Measurements from ENCODE around the gene GCFC2.
"Not testable (repeated sequence)": the region's sequence is repeated elsewhere in the genome, so short reads cannot be mapped to it uniquely, and the experiment has no call there.

Gene GCFC2

DNA sequence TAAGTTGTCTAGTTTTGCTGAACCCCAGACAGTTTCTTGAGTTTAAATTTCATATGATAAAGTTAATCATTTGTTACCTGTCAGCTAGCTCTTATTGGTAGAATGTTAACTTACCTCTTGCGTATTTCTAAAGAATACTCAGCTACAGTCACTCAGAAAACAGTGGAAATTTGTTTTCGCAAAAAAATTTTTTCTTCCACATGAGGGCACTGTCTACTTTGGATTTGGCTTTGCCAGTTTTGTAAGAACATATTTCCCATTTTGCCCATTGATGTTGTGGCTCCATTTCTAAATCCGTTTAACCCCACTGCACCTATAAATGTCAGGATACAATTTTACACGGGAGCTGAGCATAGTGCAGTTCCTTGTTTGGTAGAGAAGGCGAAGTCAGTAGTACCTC is 19.1 kb upstream of the GCFC2 start:
- ChIA-PET CTCF (interaction anchor here (0.9 to 1.0 kb wide), 2 partner anchors 8 to 53 kb away, joined by 3 read pairs; no protein-coding TSS in a partner anchor), POLR2A (no interaction called here)
- no peak for DNase-seq (ENCODE audit: low read depth, low spot score)
- TF ChIP-seq, protein P1, sequence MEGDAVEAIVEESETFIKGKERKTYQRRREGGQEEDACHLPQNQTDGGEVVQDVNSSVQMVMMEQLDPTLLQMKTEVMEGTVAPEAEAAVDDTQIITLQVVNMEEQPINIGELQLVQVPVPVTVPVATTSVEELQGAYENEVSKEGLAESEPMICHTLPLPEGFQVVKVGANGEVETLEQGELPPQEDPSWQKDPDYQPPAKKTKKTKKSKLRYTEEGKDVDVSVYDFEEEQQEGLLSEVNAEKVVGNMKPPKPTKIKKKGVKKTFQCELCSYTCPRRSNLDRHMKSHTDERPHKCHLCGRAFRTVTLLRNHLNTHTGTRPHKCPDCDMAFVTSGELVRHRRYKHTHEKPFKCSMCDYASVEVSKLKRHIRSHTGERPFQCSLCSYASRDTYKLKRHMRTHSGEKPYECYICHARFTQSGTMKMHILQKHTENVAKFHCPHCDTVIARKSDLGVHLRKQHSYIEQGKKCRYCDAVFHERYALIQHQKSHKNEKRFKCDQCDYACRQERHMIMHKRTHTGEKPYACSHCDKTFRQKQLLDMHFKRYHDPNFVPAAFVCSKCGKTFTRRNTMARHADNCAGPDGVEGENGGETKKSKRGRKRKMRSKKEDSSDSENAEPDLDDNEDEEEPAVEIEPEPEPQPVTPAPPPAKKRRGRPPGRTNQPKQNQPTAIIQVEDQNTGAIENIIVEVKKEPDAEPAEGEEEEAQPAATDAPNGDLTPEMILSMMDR (IDR thresholded peaks at IDR 0.05; ENCODE audit: insufficient read depth, low read length, missing control alignments) = no peak
- H3K4me3 ChIP-seq (ENCODE audit: low read depth, low read length) = no peak overlapping the region

DNA sequence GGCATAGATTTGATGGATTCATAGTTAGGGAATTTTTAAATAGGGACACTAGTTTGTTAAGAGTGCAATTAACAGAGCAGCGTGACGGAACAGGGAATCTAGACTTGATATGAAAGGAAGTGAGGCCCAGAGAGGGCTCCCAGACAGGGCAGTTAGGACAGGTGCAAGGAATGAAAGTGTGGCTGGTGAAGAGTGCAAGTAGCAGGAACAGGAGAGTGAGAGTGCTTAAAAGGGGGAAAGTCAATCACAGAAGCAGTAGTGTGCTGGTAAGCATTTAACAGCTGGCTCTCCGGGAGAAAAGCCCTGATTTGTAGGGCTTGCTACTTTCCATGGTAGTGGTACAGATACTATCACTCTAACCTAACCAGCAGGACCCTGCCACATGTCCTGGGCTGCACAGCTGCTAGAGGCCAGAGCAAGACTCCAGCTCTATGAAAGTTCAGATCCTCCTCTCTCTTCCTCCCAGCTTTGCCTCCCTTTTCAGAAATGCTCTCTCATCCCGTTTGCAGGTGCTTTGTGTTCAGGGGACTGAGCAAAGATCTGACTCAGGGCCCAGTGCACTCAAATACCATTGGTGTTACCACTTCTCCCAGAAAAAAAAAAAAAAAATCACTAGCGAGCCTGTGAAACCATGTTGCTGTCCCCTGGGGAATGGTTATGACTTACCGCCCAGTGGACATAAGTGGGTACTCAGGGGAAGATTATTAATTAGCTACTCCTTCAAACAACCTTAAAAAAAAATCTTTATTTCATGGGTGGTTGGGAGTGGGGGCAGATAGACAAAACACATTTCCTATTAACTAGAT is 18.1 kb upstream of the GCFC2 start:
- H3K4me3 ChIP-seq (ENCODE audit: low read depth, low read length) = no peak overlapping the region
- CTCF ChIA-PET = interaction anchor here (0.7 kb wide), 1 partner anchor 18 kb away, joined by 3 read pairs; the partner anchor contains the start of gene GCFC2
- POLR2A ChIA-PET = no interaction called here
- no peak for DNase-seq (ENCODE audit: low read depth, low spot score)
- TF ChIP-seq, protein P1 (IDR thresholded peaks at IDR 0.05; ENCODE audit: insufficient read depth, low read length, missing control alignments) = no peak

GRCh38 chr2:75722687-75723086 is 12.0 kb upstream of the GCFC2 start:
- no peak overlapping the region for H3K4me3 ChIP-seq (ENCODE audit: low read depth, low read length)
- CTCF ChIA-PET = interaction anchor here (0.9 to 1.5 kb wide), 3 partner anchors 7 to 84 kb away, joined by 3 read pairs; no protein-coding TSS in a partner anchor
- no peak for DNase-seq (ENCODE audit: low read depth, low spot score)
- POLR2A ChIA-PET = no interaction called here
- TF ChIP-seq, protein P1 (IDR thresholded peaks at IDR 0.05; ENCODE audit: insufficient read depth, low read length, missing control alignments) = no peak

DNA sequence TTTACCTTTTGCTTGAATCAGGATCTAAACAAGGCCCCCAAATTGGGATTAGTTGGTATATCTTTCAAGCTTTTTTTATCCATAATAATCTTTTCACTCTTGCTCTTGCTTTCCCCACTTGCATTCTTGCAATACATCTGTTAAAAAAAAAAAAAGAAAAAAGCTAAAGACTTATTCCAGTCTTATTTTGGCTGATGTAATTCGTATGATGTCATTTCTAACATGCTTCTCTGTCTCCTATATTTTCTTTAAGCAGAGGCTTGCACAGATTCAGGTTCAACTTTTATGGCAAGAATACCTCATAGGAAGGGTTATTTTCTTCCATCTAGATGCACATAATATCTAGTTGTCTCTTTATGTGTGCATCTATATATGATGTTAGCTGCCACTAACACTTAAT is 9.8 kb upstream of the GCFC2 start:
- TF ChIP-seq, protein P1 (IDR thresholded peaks at IDR 0.05; ENCODE audit: insufficient read depth, low read length, missing control alignments) = no peak
- no peak overlapping the region for H3K4me3 ChIP-seq (ENCODE audit: low read depth, low read length)
- ChIA-PET POLR2A (no interaction called here), CTCF (no interaction called here)
- DNase-seq (ENCODE audit: low read depth, low spot score) = no peak

GRCh38 chr2:75719616-75720015 is 8.9 kb upstream of the GCFC2 start:
- no peak overlapping the region for H3K4me3 ChIP-seq (ENCODE audit: low read depth, low read length)
- CTCF ChIA-PET = interaction anchor here (0.7 kb wide), 1 partner anchor 8 kb away, joined by 3 read pairs; no protein-coding TSS in a partner anchor
- DNase-seq (ENCODE audit: low read depth, low spot score) = no peak
- TF ChIP-seq, protein P1 (IDR thresholded peaks at IDR 0.05; ENCODE audit: insufficient read depth, low read length, missing control alignments) = no peak
- POLR2A ChIA-PET = no interaction called here

DNA sequence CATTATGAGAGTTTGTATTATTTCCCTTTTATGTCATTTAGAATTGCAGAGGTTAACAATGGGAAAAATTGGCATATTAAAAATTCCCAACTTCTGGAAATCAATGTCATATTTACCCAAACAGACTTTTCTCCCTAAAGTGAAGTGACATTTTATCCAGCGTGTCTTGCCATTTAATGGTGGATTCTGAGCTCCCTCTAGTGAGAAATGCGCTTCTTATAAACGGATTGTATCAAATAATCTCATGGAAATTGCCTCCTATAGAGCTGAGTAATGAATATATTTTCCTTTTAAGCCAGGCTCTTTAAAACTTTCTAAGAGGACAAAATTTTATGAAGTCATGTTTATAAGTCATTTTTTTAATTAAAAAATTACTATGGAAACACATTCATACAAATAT is 5.7 kb upstream of the GCFC2 start:
- no peak overlapping the region for H3K4me3 ChIP-seq (ENCODE audit: low read depth, low read length)
- CTCF ChIA-PET = interaction anchor here (0.8 to 2.7 kb wide), 5 partner anchors 17 to 253 kb away, joined by 3 to 14 read pairs (median 3); no protein-coding TSS in a partner anchor
- TF ChIP-seq, protein P1 (IDR thresholded peaks at IDR 0.05; ENCODE audit: insufficient read depth, low read length, missing control alignments) = no peak
- POLR2A ChIA-PET = no interaction called here
- DNase-seq (ENCODE audit: low read depth, low spot score) = no peak

- CTCF ChIA-PET = interaction anchor here (0.7 to 1.6 kb wide), 3 partner anchors 8 to 245 kb away, joined by 3 read pairs; no protein-coding TSS in a partner anchor
- POLR2A ChIA-PET; H3K4me3 ChIP-seq (ENCODE audit: low read depth, low read length); DNase-seq (ENCODE audit: low read depth, low spot score): not testable (repeated sequence)
These were observed 875 bp upstream of the GCFC2 start for GRCh38 chr2:75711590-75711989.

Measured in AG04449 (cell line).